Measurements from ENCODE around the gene TPRG1L.

Gene TPRG1L

GRCh38 chr1:3649342-3650247 lies 24.8 kb downstream of the TPRG1L start, which contains the start of gene WRAP73:
Gene WRAP73 (minus strand): TSS chr1:3650103. CDS start chr1:3649999, 104 bp downstream.
- DNase-seq, result peak; percentile 91

- DNase-seq, result no peak
These were observed 25.6 kb downstream of the TPRG1L start for GRCh38 chr1:3650248-3651025.

GRCh38 chr1:3651026-3651929 lies 26.5 kb downstream of the TPRG1L start:
- peak; percentile 68 for DNase-seq

GRCh38 chr1:3651930-3652547 lies 27.2 kb downstream of the TPRG1L start, which contains the start of gene TP73:
Gene TP73 (plus strand): TSS chr1:3652516. CDS start chr1:3682366, 29,850 bp downstream.
- DNase-seq, result peak; percentile 66

- DNase-seq, result peak; percentile 64
These were observed 27.9 kb downstream of the TPRG1L start for GRCh38 chr1:3652548-3653285.

- DNase-seq, result no peak
These were observed 28.4 kb downstream of the TPRG1L start for GRCh38 chr1:3653286-3653618.

- no peak for DNase-seq
These were observed 29.9 kb downstream of the TPRG1L start for GRCh38 chr1:3654549-3655281.

GRCh38 chr1:3656450-3657095 lies 31.8 kb downstream of the TPRG1L start:
- DNase-seq, result no peak

- no peak for DNase-seq
These were observed 32.3 kb downstream of the TPRG1L start for GRCh38 chr1:3657096-3657475.

- no peak for DNase-seq
These were observed 32.9 kb downstream of the TPRG1L start for GRCh38 chr1:3657578-3658230.

GRCh38 chr1:3658231-3658615 lies 33.4 kb downstream of the TPRG1L start:
- no peak for DNase-seq

GRCh38 chr1:3659093-3659492 lies 34.3 kb downstream of the TPRG1L start:
- no peak for DNase-seq

GRCh38 chr1:3660704-3661103 lies 35.9 kb downstream of the TPRG1L start:
- no peak for DNase-seq

- no peak for DNase-seq
These were observed 36.8 kb downstream of the TPRG1L start for GRCh38 chr1:3661631-3662030.

GRCh38 chr1:3662080-3662671 lies 37.4 kb downstream of the TPRG1L start:
- DNase-seq, result no peak

- DNase-seq, result no peak
These were observed 39.3 kb downstream of the TPRG1L start for GRCh38 chr1:3663999-3664699.

- no peak for DNase-seq
These were observed 40.0 kb downstream of the TPRG1L start for GRCh38 chr1:3664700-3665375.

GRCh38 chr1:3668148-3668547 lies 43.3 kb downstream of the TPRG1L start:
- no peak for DNase-seq
